Prostate gland (tissue), 2 donors: ENCODE results near the gene SEM1. TPM values are rescaled to one million over a fixed set of nuclear protein-coding genes. Genes with fewer than 3 reads are reported as not detected.
A peak's percentile ranks its signal among the peaks of the same experiment; 100 is the strongest.
"Not testable (repeated sequence)": the region's sequence is repeated elsewhere in the genome, so short reads cannot be mapped to it uniquely, and the experiment has no call there.

Experiments used
- DNase-seq: peaks from one replicate; pipeline ENCODE4 v3.0.0-alpha.2; 2019; ENCODE audit warnings: low spot score
- H3K27ac ChIP-seq, 2 donors: fragments of 200-600 bp; sonication (generic); 2 replicates each; pipeline ENCODE4 v1.5.1; 2017 to 2019
- H3K27me3 ChIP-seq: fragments of 200-600 bp; sonication (generic); replicated peaks from 2 replicates; pipeline ENCODE4 v1.5.1; 2019; ENCODE audit not compliant: insufficient read depth
- H3K36me3 ChIP-seq, 2 donors: fragments of 200-600 bp; sonication (generic); 1 replicate in 1 of 2; 2 replicates in 1 of 2; pipeline versions ENCODE4 v1.5.1 to v1.8.1; 2017 to 2019
- H3K4me1 ChIP-seq: fragments of 200-600 bp; sonication (generic); replicated peaks from 2 replicates; pipeline ENCODE4 v1.5.1; 2019
- H3K4me3 ChIP-seq, 2 donors: fragments of 200-600 bp; sonication (generic); 2 replicates each; pipeline ENCODE4 v1.5.1; 2017 to 2019
- H3K9me3 ChIP-seq: fragments of 200-600 bp; sonication (generic); 2 replicates; pipeline ENCODE4 v1.5.1; 2017
- POLR2A ChIP-seq: fragments of 450-650 bp; IDR thresholded peaks from one replicate; pipeline ENCODE4 v1.6.1; 2016; ENCODE audit warnings: antibody characterized with exemption, mild to moderate bottlenecking
- POLR2AphosphoS5 ChIP-seq: sonication (generic); formaldehyde crosslinking; IDR thresholded peaks from one replicate; pipeline ENCODE4 v1.6.1; 2017; ENCODE audit warnings: antibody characterized with exemption
- WGBS: methylation state at CpG from one replicate; pipeline ENCODE4 v1.1.5; 2018; 5-methylcytosine and 5-hydroxymethylcytosine counted together
- intact Hi-C: fragments of 100-400 bp; cut with DNase I; formaldehyde crosslinking; loops from one replicate; pipeline ENCODE4 v1.14.2; 2022
- total RNA-seq, 2 donors: library from RNA; depleted of rRNA; stranded (reverse); fragments of >200 nt; gene quantifications; one replicate each; pipeline ENCODE4 v1.1.0, GENCODE V29; 2016
- TF ChIP-seq, protein P1 (sequence below), 4 experiments: fragments of 200-600 bp in 2 of 4; fragments of 450-650 bp in 2 of 4; sonication (generic) in 2 of 4; IDR thresholded peaks; 1 replicate in 3 of 4; 2 replicates in 1 of 4; pipeline ENCODE4 v1.5.1; 2016 to 2019; ENCODE audit warnings: antibody characterized with exemption in 4 of 4, mild to moderate bottlenecking in 2 of 4, moderate library complexity in 2 of 4

SEM1 gene
- total RNA-seq, 2 donors from 2014 or later: 16.2 to 24.9 TPM

DNA sequence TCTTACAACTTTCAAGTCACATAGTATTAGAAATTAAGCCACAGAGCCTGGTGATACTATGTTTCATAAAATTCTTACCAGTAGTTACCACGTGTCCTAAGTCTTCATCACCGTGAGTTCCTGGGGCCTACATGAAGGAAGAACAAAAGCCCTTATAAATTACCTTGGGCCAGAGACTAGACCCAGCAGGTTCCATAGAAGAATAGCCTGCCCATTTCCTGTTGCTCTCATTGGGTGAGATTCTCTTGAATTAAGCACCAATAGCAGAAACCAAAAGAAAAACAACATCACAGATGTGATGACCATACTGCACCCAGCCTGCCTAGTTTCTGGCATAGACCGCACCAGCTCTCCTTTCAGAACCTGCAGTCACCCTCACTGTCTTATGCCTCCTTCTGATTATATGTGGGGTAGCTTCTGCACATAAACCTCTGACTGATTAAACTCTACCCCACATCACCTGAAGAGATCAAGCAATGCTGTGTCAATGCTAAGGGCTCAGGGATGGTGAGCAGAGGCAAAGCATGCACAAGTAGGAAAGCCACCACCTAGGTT, 18.0 kb upstream of the SEM1 start:
- no peak overlapping the region for H3K4me3 ChIP-seq
- intact Hi-C loops: no loop called here
- no peaks in the 10 kb centered on the region for H3K36me3 ChIP-seq
- no peaks in the 10 kb centered on the region for H3K4me1 ChIP-seq
- no peak for TF ChIP-seq POLR2AphosphoS5
- TF ChIP-seq, protein P1, sequence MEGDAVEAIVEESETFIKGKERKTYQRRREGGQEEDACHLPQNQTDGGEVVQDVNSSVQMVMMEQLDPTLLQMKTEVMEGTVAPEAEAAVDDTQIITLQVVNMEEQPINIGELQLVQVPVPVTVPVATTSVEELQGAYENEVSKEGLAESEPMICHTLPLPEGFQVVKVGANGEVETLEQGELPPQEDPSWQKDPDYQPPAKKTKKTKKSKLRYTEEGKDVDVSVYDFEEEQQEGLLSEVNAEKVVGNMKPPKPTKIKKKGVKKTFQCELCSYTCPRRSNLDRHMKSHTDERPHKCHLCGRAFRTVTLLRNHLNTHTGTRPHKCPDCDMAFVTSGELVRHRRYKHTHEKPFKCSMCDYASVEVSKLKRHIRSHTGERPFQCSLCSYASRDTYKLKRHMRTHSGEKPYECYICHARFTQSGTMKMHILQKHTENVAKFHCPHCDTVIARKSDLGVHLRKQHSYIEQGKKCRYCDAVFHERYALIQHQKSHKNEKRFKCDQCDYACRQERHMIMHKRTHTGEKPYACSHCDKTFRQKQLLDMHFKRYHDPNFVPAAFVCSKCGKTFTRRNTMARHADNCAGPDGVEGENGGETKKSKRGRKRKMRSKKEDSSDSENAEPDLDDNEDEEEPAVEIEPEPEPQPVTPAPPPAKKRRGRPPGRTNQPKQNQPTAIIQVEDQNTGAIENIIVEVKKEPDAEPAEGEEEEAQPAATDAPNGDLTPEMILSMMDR (IDR thresholded peaks at IDR 0.05): no peak
- no peak for TF ChIP-seq POLR2A
- WGBS: 85% methylated on average over 3 of the region's 3 CpGs
- H3K9me3 ChIP-seq: no peaks in the 10 kb centered on the region
- no peaks in the 10 kb centered on the region for H3K27me3 ChIP-seq
- no peak overlapping the region for H3K27ac ChIP-seq
- no peak for DNase-seq

DNA sequence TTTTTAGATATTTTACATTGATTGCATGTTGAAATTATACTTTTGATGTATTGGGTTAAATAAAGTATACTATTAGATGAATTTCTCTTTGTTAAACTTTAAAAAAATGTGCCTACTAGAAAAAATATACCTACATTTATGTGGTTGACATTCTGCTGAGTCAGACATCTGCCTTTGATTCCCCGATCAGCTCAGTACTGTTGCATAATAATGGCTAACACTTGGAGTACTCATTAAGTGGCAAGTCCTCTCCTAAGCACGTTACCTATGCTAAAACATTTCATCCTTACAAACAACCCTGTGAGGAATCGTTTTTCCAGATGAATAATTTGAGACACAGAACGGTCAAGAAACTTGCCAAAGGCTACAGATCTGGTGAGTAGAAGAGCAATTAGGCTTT, 14.0 kb upstream of the SEM1 start:
- no peaks in the 10 kb centered on the region for H3K4me1 ChIP-seq
- WGBS: 45% methylated on average over 4 of the region's 4 CpGs

DNA sequence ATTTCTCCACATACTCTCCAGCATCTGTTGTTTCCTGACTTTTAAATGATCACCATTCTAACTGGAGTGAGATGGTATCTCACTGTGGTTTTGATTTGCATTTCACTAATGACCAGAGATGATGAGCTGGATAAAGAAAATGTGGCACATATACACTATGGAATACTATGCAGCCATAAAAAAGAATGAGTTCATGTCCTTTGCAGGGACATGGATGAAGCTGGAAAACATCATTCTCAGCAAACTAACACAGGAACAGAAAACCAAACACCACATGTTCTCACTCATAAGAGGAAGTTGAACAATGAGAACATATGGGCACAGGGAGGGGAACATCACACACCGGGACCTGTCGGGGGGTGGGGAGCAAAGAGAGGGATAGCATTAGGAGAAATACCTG, 13.3 kb upstream of the SEM1 start:
- H3K27me3 ChIP-seq, H3K4me1 ChIP-seq, H3K27ac ChIP-seq, intact Hi-C loops, H3K36me3 ChIP-seq, DNase-seq, H3K4me3 ChIP-seq, H3K9me3 ChIP-seq: not testable (repeated sequence)
- 94% methylated on average over 2 of the region's 2 CpGs for WGBS

More for the DNA sequence above, 14.0 kb upstream of the SEM1 start:
- H3K27ac ChIP-seq: no peak overlapping the region
- no peak overlapping the region for H3K4me3 ChIP-seq
- no peaks in the 10 kb centered on the region for H3K9me3 ChIP-seq
- H3K27me3 ChIP-seq: no peaks in the 10 kb centered on the region
- intact Hi-C loops: no loop called here
- no peak for DNase-seq
- H3K36me3 ChIP-seq: no peaks in the 10 kb centered on the region
- TF ChIP-seq, protein P1 (IDR thresholded peaks at IDR 0.05): no peak
- TF ChIP-seq POLR2A (no peak), POLR2AphosphoS5 (no peak)

DNA sequence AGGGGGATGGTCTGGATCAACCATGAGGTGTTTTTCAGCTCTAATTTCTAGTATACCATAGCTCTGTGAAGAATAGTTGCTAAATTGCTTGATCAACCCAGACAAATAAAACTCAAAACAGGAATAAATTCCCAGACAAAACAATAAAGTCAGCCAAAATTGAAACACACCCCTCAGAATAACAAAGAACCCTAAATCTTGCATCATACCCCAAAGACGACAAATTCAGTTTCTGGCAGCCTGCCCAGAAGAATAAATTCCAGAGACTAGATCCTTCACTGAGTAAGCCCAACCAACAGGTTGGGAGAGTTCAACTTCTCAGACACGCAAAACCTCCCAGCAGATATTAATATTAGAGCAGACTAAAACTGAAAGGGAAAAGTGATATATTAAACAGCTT, 11.2 kb upstream of the SEM1 start:
- DNase-seq: peak; percentile 14
- no peaks in the 10 kb centered on the region for H3K27me3 ChIP-seq
- 20% methylated on average over 2 of the region's 2 CpGs for WGBS
- intact Hi-C loops: no loop called here
- no peak overlapping the region for H3K4me3 ChIP-seq
- TF ChIP-seq, protein P1 (IDR thresholded peaks at IDR 0.05): no peak
- no peak for TF ChIP-seq POLR2A
- TF ChIP-seq POLR2AphosphoS5: no peak
- H3K27ac ChIP-seq: no peak overlapping the region
- H3K4me1 ChIP-seq: no peaks in the 10 kb centered on the region
- no peaks in the 10 kb centered on the region for H3K9me3 ChIP-seq
- H3K36me3 ChIP-seq: no peaks in the 10 kb centered on the region

DNA sequence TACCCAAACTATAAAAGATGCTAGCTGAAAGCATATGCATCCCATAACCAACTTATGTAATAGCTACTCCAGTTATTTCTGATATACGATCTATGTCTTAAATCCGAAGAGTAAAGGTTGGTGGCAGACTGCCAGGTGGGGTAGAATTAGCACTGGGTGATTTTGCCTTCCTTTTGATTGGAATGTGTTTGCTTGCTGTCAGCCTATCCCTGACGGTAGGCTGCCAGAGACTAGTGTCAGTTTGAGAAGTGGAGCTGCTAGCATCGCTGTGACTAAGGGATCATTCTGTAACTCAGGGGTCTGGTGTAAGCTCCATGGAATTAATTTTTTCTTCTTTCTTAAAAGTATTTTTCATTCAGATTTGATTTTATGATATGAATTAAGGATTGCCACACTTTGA, 9.5 kb upstream of the SEM1 start:
- H3K36me3 ChIP-seq: no peaks in the 10 kb centered on the region
- no peaks in the 10 kb centered on the region for H3K27me3 ChIP-seq
- H3K4me1 ChIP-seq: no peaks in the 10 kb centered on the region
- TF ChIP-seq, protein P1 (IDR thresholded peaks at IDR 0.05): no peak
- TF ChIP-seq POLR2AphosphoS5 (no peak), POLR2A (no peak)
- intact Hi-C loops: no loop called here
- DNase-seq: no peak
- WGBS: 25% methylated on average over 4 of the region's 4 CpGs
- no peaks in the 10 kb centered on the region for H3K9me3 ChIP-seq
- H3K4me3 ChIP-seq: no peak overlapping the region
- H3K27ac ChIP-seq: no peak overlapping the region
